Astrocyte (in vitro differentiated cells and primary cell): Measurements from ENCODE around the gene EMC10. TPM values are rescaled to one million over a fixed set of nuclear protein-coding genes. Genes with fewer than 3 reads are reported as not detected.

ENCODE experiments used
- DNase-seq: peaks from one replicate; pipeline ENCODE4 v3.0.0-alpha.2; 2010; ENCODE audit warnings: low read depth
- FAIRE-seq: peaks from 2 replicates; lab custom pipeline; 2011; peaks lifted over from hg19 to GRCh38; lab: Jason Lieb, UNC
- H2AFZ ChIP-seq: 2 replicates; pipeline ENCODE4 v1.6.0; 2012; ENCODE audit warnings: low read depth, low read length, inconsistent platforms
- H3K27ac ChIP-seq: 2 replicates; pipeline ENCODE4 v1.5.1; 2011; ENCODE audit warnings: low read depth, low read length, inconsistent platforms
- H3K27me3 ChIP-seq: 2 replicates; pipeline ENCODE4 v1.6.0; 2011; ENCODE audit warnings: low read length, inconsistent platforms; ENCODE audit not compliant: insufficient read depth
- H3K36me3 ChIP-seq: 2 replicates; pipeline ENCODE4 v1.5.1; 2011; ENCODE audit warnings: low read length, inconsistent platforms; ENCODE audit not compliant: insufficient read depth
- H3K4me1 ChIP-seq: 2 replicates; pipeline ENCODE4 v1.5.1; 2011; ENCODE audit warnings: low read length, inconsistent platforms; ENCODE audit not compliant: insufficient read depth
- H3K4me2 ChIP-seq: 2 replicates; pipeline ENCODE4 v1.6.0; 2012; ENCODE audit warnings: low read length, inconsistent platforms
- H3K4me3 ChIP-seq: 2 replicates; pipeline ENCODE4 v1.5.1; 2011; ENCODE audit warnings: low read depth, mild to moderate bottlenecking, low read length, inconsistent platforms; ENCODE audit not compliant: insufficient read depth
- H3K79me2 ChIP-seq: 2 replicates; pipeline ENCODE4 v1.6.0; 2012; ENCODE audit warnings: mild to moderate bottlenecking, low read length, inconsistent platforms; ENCODE audit not compliant: insufficient read depth
- H3K9ac ChIP-seq: 2 replicates; pipeline ENCODE4 v1.6.0; 2012; ENCODE audit warnings: mild to moderate bottlenecking, low read length, inconsistent platforms
- H3K9me3 ChIP-seq: 2 replicates; pipeline ENCODE4 v1.5.1; 2012; ENCODE audit warnings: low read depth, mild to moderate bottlenecking, low read length, inconsistent platforms; ENCODE audit not compliant: insufficient read depth
- H4K20me1 ChIP-seq: 2 replicates; pipeline ENCODE4 v1.6.0; 2012; ENCODE audit warnings: low read length, inconsistent platforms; ENCODE audit not compliant: insufficient read depth
- H3K27ac Mint-ChIP-seq: one replicate; pipeline ENCODE4 v1.8.0; 2021; ENCODE audit warnings: mild to moderate bottlenecking, mixed read lengths; ENCODE audit not compliant: unreplicated experiment
- H3K27me3 Mint-ChIP-seq: one replicate; pipeline ENCODE4 v1.8.0; 2021; ENCODE audit warnings: low read depth, mixed read lengths; ENCODE audit not compliant: unreplicated experiment
- H3K36me3 Mint-ChIP-seq: one replicate; pipeline ENCODE4 v1.8.0; 2021; ENCODE audit warnings: low read depth, mixed read lengths; ENCODE audit not compliant: unreplicated experiment
- H3K4me1 Mint-ChIP-seq: one replicate; pipeline ENCODE4 v1.8.0; 2021; ENCODE audit warnings: low read depth, mixed read lengths; ENCODE audit not compliant: unreplicated experiment
- H3K4me3 Mint-ChIP-seq: one replicate; pipeline ENCODE4 v1.8.0; 2021; ENCODE audit warnings: mild to moderate bottlenecking, moderate library complexity, mixed read lengths; ENCODE audit not compliant: unreplicated experiment
- H3K9me3 Mint-ChIP-seq: one replicate; pipeline ENCODE4 v1.8.0; 2021; ENCODE audit warnings: mild to moderate bottlenecking, mixed read lengths; ENCODE audit not compliant: unreplicated experiment
- CTCF ChIP-seq: IDR thresholded peaks from 2 replicates; pipeline ENCODE4 v1.5.1; 2011; ENCODE audit warnings: low read depth, mild to moderate bottlenecking, inconsistent platforms, low read length, moderate library complexity; ENCODE audit not compliant: insufficient read depth
- EZH2 ChIP-seq: IDR thresholded peaks from 2 replicates; pipeline ENCODE4 v1.6.1; 2012; ENCODE audit warnings: mild to moderate bottlenecking, low read length, inconsistent platforms; ENCODE audit not compliant: insufficient read depth
- total RNA-seq: library from RNA; stranded (reverse); gene quantifications from 2 replicates; pipeline ENCODE4 v1.2.1, GENCODE V29; 2021

The EMC10 gene
- total RNA-seq, 1 donor from 2014 or later = not detected

GRCh38 chr19:50489461-50490011, 13.2 kb downstream of the EMC10 start:
- H3K4me1 Mint-ChIP-seq = no peaks in the 10 kb centered on the region

GRCh38 chr19:50490411-50490811, 14.1 kb downstream of the EMC10 start:
- H3K36me3 Mint-ChIP-seq = no peaks in the 10 kb centered on the region
- FAIRE-seq = no peak
- Histone ChIP-seq H3K4me1 (no peaks in the 10 kb centered on the region), H3K27ac (no peak overlapping the region), H3K27me3 (peaks cover 13% of the 10 kb centered on the region), H2AFZ (no peak overlapping the region), H3K36me3 (no peaks in the 10 kb centered on the region), H3K4me2 (no peak overlapping the region), H3K9ac (no peak overlapping the region), H3K9me3 (no peaks in the 10 kb centered on the region), H3K4me3 (no peak overlapping the region), H3K79me2 (no peaks in the 10 kb centered on the region), H4K20me1 (peaks cover 13% of the 10 kb centered on the region)
- no peak overlapping the region for H3K27ac Mint-ChIP-seq
- peaks cover 40% of the 10 kb centered on the region for H3K9me3 Mint-ChIP-seq
- H3K4me3 Mint-ChIP-seq = no peak overlapping the region
- H3K27me3 Mint-ChIP-seq = no peaks in the 10 kb centered on the region
- H3K4me1 Mint-ChIP-seq = no peaks in the 10 kb centered on the region
- TF ChIP-seq EZH2 (no peak), CTCF (no peak)
- DNase-seq = no peak

More at GRCh38 chr19:50489461-50490011, 13.2 kb downstream of the EMC10 start:
- Histone ChIP-seq H3K36me3 (no peaks in the 10 kb centered on the region), H3K4me3 (no peak overlapping the region), H3K4me1 (no peaks in the 10 kb centered on the region), H3K9ac (no peak overlapping the region), H3K9me3 (no peaks in the 10 kb centered on the region), H2AFZ (no peak overlapping the region), H3K79me2 (no peaks in the 10 kb centered on the region), H3K27ac (no peak overlapping the region), H3K27me3 (peaks cover 9% of the 10 kb centered on the region), H4K20me1 (peaks cover 13% of the 10 kb centered on the region), H3K4me2 (no peak overlapping the region)
- H3K9me3 Mint-ChIP-seq = peaks cover 40% of the 10 kb centered on the region
- no peak overlapping the region for H3K27ac Mint-ChIP-seq
- no peaks in the 10 kb centered on the region for H3K36me3 Mint-ChIP-seq
- H3K4me3 Mint-ChIP-seq = no peak overlapping the region
- DNase-seq (no peak), FAIRE-seq (no peak)
- TF ChIP-seq CTCF (no peak), EZH2 (no peak)
- H3K27me3 Mint-ChIP-seq = no peaks in the 10 kb centered on the region

- no peak for TF ChIP-seq CTCF
- no peak for TF ChIP-seq EZH2
- FAIRE-seq (no peak), DNase-seq (no peak)
- Histone ChIP-seq H3K27me3 (peaks cover 13% of the 10 kb centered on the region), H3K4me1 (no peaks in the 10 kb centered on the region), H3K9me3 (no peaks in the 10 kb centered on the region), H3K4me2 (no peak overlapping the region), H3K9ac (no peak overlapping the region), H2AFZ (no peak overlapping the region), H3K4me3 (no peak overlapping the region), H3K36me3 (no peaks in the 10 kb centered on the region), H3K79me2 (no peaks in the 10 kb centered on the region), H3K27ac (no peak overlapping the region), H4K20me1 (peaks cover 13% of the 10 kb centered on the region)
- H3K4me3 Mint-ChIP-seq = no peak overlapping the region
- H3K27me3 Mint-ChIP-seq = no peaks in the 10 kb centered on the region
- peaks cover 39% of the 10 kb centered on the region for H3K9me3 Mint-ChIP-seq
- no peak overlapping the region for H3K27ac Mint-ChIP-seq
- H3K36me3 Mint-ChIP-seq = no peaks in the 10 kb centered on the region
- H3K4me1 Mint-ChIP-seq = no peaks in the 10 kb centered on the region
These were observed 14.7 kb downstream of the EMC10 start for GRCh38 chr19:50490991-50491472.
